NCI-H1092 (cell line): ENCODE measurements around the gene E2F1.
"Not testable (repeated sequence)": the region's sequence is repeated elsewhere in the genome, so short reads cannot be mapped to it uniquely, and the experiment has no call there.

Experiments used
- DNase-seq: peaks from one replicate; lab custom pipeline; 2025; lab: John Stamatoyannopoulos, UW

Gene E2F1

GRCh38 chr20:33640287-33640686 is 45.9 kb downstream of the E2F1 start:
- DNase-seq = no peak

- no peak for DNase-seq
Observed at GRCh38 chr20:33636776-33637175, 49.4 kb downstream of the E2F1 start.

GRCh38 chr20:33635341-33635740 is 50.8 kb downstream of the E2F1 start:
- DNase-seq = no peak

GRCh38 chr20:33631910-33632309 is 54.3 kb downstream of the E2F1 start:
- DNase-seq = not testable (repeated sequence)

GRCh38 chr20:33630507-33630906 is 55.7 kb downstream of the E2F1 start:
- DNase-seq = no peak

- DNase-seq = no peak
Observed at GRCh38 chr20:33629979-33630378, 56.2 kb downstream of the E2F1 start.

GRCh38 chr20:33629533-33629932 is 56.7 kb downstream of the E2F1 start:
- no peak for DNase-seq

GRCh38 chr20:33627577-33628216 is 58.5 kb downstream of the E2F1 start:
- DNase-seq = no peak

GRCh38 chr20:33626190-33626589 is 60.0 kb downstream of the E2F1 start:
- no peak for DNase-seq
